ENCODE results near the gene CORO1A. TPM values are rescaled to one million over a fixed set of nuclear protein-coding genes. Genes with fewer than 3 reads are reported as not detected.
A peak's percentile ranks its signal among the peaks of the same experiment; 100 is the strongest.

CORO1A gene
- total and polyA plus RNA-seq, 7 experiments from 2014 or later, result 609 to 1,666 (median 882) TPM

- peaks cover 0 to 2% (median 0%) of the 10 kb centered on the region in 11 donors for H3K9me3 Mint-ChIP-seq
- H3K36me3 Mint-ChIP-seq, result peaks cover 0 to 2% (median 0%) of the 10 kb centered on the region in 5 donors
- ChIA-PET POLR2A (interaction anchor here (0.6 to 2.2 kb wide), 7 partner anchors 14 to 94 kb away, joined by 3 to 23 read pairs (median 3); partner anchors contain the start of genes ALDOA, CORO1A and TBX6), CTCF (interaction anchor here (0.6 to 1.1 kb wide), 5 partner anchors 41 to 267 kb away, joined by 3 to 4 read pairs (median 3); partner anchors contain the start of gene CORO1A)
- H3K27me3 ChIP-seq (ENCODE audit: control insufficient read depth in 2 of 2, insufficient read depth in 2 of 2, low read length in 2 of 2), result no peaks in the 10 kb centered on the region
- H3K27ac Mint-ChIP-seq, result peak overlapping the region; percentile 2 to 79 (median 32)
- intact Hi-C loops (cut with micrococcal nuclease), result loop anchor here in 1 of 2 donors (1.0 kb wide), 1 partner anchor 40 kb away; the partner anchor contains the start of gene CORO1A
- H3K4me1 Mint-ChIP-seq, result peaks cover 21 to 33% (median 24%) of the 10 kb centered on the region in 7 donors
- H3K27ac ChIP-seq (ENCODE audit: low read depth, low read length), result no peak overlapping the region
- no peaks in the 10 kb centered on the region for H3K36me3 ChIP-seq (ENCODE audit: control insufficient read depth in 2 of 3, insufficient read depth in 3 of 3, low read length in 3 of 3)
- H3K4me1 ChIP-seq (ENCODE audit: control insufficient read depth in 2 of 2, insufficient read depth in 2 of 2, low read length in 2 of 2), result peaks cover 0 to 23% of the 10 kb centered on the region in 2 donors
- H3K4me3 Mint-ChIP-seq, result no peak overlapping the region
- H3K9me3 ChIP-seq (ENCODE audit: control insufficient read depth in 2 of 3, low read length in 3 of 3), result no peaks in the 10 kb centered on the region
- DNase-seq (peak in 3 of 9 donors; percentile 17 to 38 (median 30)), ATAC-seq (peak; percentile 74)
- H3K4me3 ChIP-seq (ENCODE audit: low read length), result no peak overlapping the region
- no peaks in the 10 kb centered on the region for H3K27me3 Mint-ChIP-seq
Observed at GRCh38 chr16:30142672-30143346, 40.6 kb upstream of the CORO1A start.

GRCh38 chr16:30143347-30143702 is 40.1 kb upstream of the CORO1A start:
- Mint-ChIP-seq H3K4me1 (peaks cover 21 to 33% (median 24%) of the 10 kb centered on the region in 7 donors), H3K9me3 (peaks cover 0 to 2% (median 0%) of the 10 kb centered on the region in 11 donors), H3K27ac (peak overlapping the region; percentile 2 to 79 (median 32)), H3K36me3 (peaks cover 0 to 2% (median 0%) of the 10 kb centered on the region in 5 donors), H3K27me3 (no peaks in the 10 kb centered on the region), H3K4me3 (peak overlapping the region in 1 of 10 donors; percentile 0)
- Histone ChIP-seq H3K27ac (ENCODE audit: low read depth, low read length) (no peak overlapping the region), H3K27me3 (ENCODE audit: control insufficient read depth in 2 of 2, insufficient read depth in 2 of 2, low read length in 2 of 2) (no peaks in the 10 kb centered on the region), H3K9me3 (ENCODE audit: control insufficient read depth in 2 of 3, low read length in 3 of 3) (no peaks in the 10 kb centered on the region), H3K4me3 (ENCODE audit: low read length) (no peak overlapping the region), H3K4me1 (ENCODE audit: control insufficient read depth in 2 of 2, insufficient read depth in 2 of 2, low read length in 2 of 2) (peaks cover 0 to 23% of the 10 kb centered on the region in 2 donors), H3K36me3 (ENCODE audit: control insufficient read depth in 2 of 3, insufficient read depth in 3 of 3, low read length in 3 of 3) (no peaks in the 10 kb centered on the region)
- intact Hi-C loops (cut with micrococcal nuclease), result loop anchor here in 1 of 2 donors (1.0 kb wide), 1 partner anchor 40 kb away; the partner anchor contains the start of gene CORO1A
- ChIA-PET POLR2A (interaction anchor here (0.6 to 2.2 kb wide), 5 partner anchors 15 to 94 kb away, joined by 3 to 23 read pairs (median 3); partner anchors contain the start of genes CORO1A and TBX6), CTCF (interaction anchor here (0.6 to 1.1 kb wide), 5 partner anchors 40 to 266 kb away, joined by 3 to 4 read pairs (median 3); partner anchors contain the start of gene CORO1A)
- ATAC-seq (no peak), DNase-seq (no peak)

GRCh38 chr16:30144017-30144416 is 39.4 kb upstream of the CORO1A start:
- Mint-ChIP-seq H3K4me3 (no peak overlapping the region), H3K36me3 (peaks cover 0 to 2% (median 0%) of the 10 kb centered on the region in 5 donors), H3K4me1 (peaks cover 20 to 32% (median 21%) of the 10 kb centered on the region in 7 donors), H3K27ac (no peak overlapping the region), H3K27me3 (no peaks in the 10 kb centered on the region), H3K9me3 (peaks cover 0 to 7% (median 2%) of the 10 kb centered on the region in 11 donors)
- Histone ChIP-seq H3K36me3 (ENCODE audit: control insufficient read depth in 2 of 3, insufficient read depth in 3 of 3, low read length in 3 of 3) (no peaks in the 10 kb centered on the region), H3K4me1 (ENCODE audit: control insufficient read depth in 2 of 2, insufficient read depth in 2 of 2, low read length in 2 of 2) (peaks cover 0 to 21% of the 10 kb centered on the region in 2 donors), H3K27ac (ENCODE audit: low read depth, low read length) (no peak overlapping the region), H3K27me3 (ENCODE audit: control insufficient read depth in 2 of 2, insufficient read depth in 2 of 2, low read length in 2 of 2) (no peaks in the 10 kb centered on the region), H3K9me3 (ENCODE audit: control insufficient read depth in 2 of 3, low read length in 3 of 3) (peaks cover 0 to 4% (median 3%) of the 10 kb centered on the region in 3 experiments), H3K4me3 (ENCODE audit: low read length) (no peak overlapping the region)
- intact Hi-C loops (cut with micrococcal nuclease), result no loop called here
- no peak for DNase-seq
- CTCF ChIA-PET, result no interaction called here
- no peak for ATAC-seq
- POLR2A ChIA-PET, result no interaction called here

- no peaks in the 10 kb centered on the region for H3K27me3 Mint-ChIP-seq
- ChIA-PET POLR2A (interaction anchor here (0.8 to 1.4 kb wide), 2 partner anchors 11 to 38 kb away, joined by 3 to 6 read pairs; partner anchors contain the start of gene CORO1A), CTCF (no interaction called here)
- intact Hi-C loops (cut with micrococcal nuclease), result no loop called here
- H3K36me3 Mint-ChIP-seq, result peaks cover 3 to 6% (median 3%) of the 10 kb centered on the region in 5 donors
- Histone ChIP-seq H3K27me3 (ENCODE audit: control insufficient read depth in 2 of 2, insufficient read depth in 2 of 2, low read length in 2 of 2) (peaks cover 0 to 4% of the 10 kb centered on the region in 2 donors), H3K4me1 (ENCODE audit: control insufficient read depth in 2 of 2, insufficient read depth in 2 of 2, low read length in 2 of 2) (peaks cover 0 to 12% of the 10 kb centered on the region in 2 donors), H3K36me3 (ENCODE audit: control insufficient read depth in 2 of 3, insufficient read depth in 3 of 3, low read length in 3 of 3) (no peaks in the 10 kb centered on the region), H3K9me3 (ENCODE audit: control insufficient read depth in 2 of 3, low read length in 3 of 3) (peaks cover 0 to 8% (median 6%) of the 10 kb centered on the region in 3 experiments), H3K4me3 (ENCODE audit: low read length) (no peak overlapping the region), H3K27ac (ENCODE audit: low read depth, low read length) (no peak overlapping the region)
- H3K4me3 Mint-ChIP-seq, result no peak overlapping the region
- H3K27ac Mint-ChIP-seq, result no peak overlapping the region
- H3K4me1 Mint-ChIP-seq, result peaks cover 12 to 23% (median 14%) of the 10 kb centered on the region in 7 donors
- DNase-seq, result no peak
- no peak for ATAC-seq
- H3K9me3 Mint-ChIP-seq, result peaks cover 0 to 15% (median 6%) of the 10 kb centered on the region in 11 donors
Observed at GRCh38 chr16:30144917-30145316, 38.5 kb upstream of the CORO1A start.

- peaks cover 0 to 15% (median 6%) of the 10 kb centered on the region in 11 donors for H3K9me3 Mint-ChIP-seq
- peaks cover 0 to 6% of the 10 kb centered on the region in 2 donors for H3K4me1 ChIP-seq (ENCODE audit: control insufficient read depth in 2 of 2, insufficient read depth in 2 of 2, low read length in 2 of 2)
- ChIA-PET CTCF (no interaction called here), POLR2A (interaction anchor here (0.8 to 1.4 kb wide), 3 partner anchors 11 to 80 kb away, joined by 3 to 6 read pairs (median 4); partner anchors contain the start of genes ALDOA and CORO1A)
- no peak overlapping the region for H3K27ac ChIP-seq (ENCODE audit: low read depth, low read length)
- H3K4me1 Mint-ChIP-seq, result peaks cover 6 to 19% (median 12%) of the 10 kb centered on the region in 7 donors
- no peak overlapping the region for H3K4me3 Mint-ChIP-seq
- no peaks in the 10 kb centered on the region for H3K36me3 ChIP-seq (ENCODE audit: control insufficient read depth in 2 of 3, insufficient read depth in 3 of 3, low read length in 3 of 3)
- DNase-seq (no peak), ATAC-seq (no peak)
- H3K9me3 ChIP-seq (ENCODE audit: control insufficient read depth in 2 of 3, low read length in 3 of 3), result peaks cover 0 to 8% (median 6%) of the 10 kb centered on the region in 3 experiments
- intact Hi-C loops (cut with micrococcal nuclease), result no loop called here
- H3K36me3 Mint-ChIP-seq, result peaks cover 3 to 6% (median 3%) of the 10 kb centered on the region in 5 donors
- H3K27ac Mint-ChIP-seq, result peak overlapping the region in 2 of 9 donors; percentile 28 to 61
- H3K27me3 Mint-ChIP-seq, result no peaks in the 10 kb centered on the region
- no peak overlapping the region for H3K4me3 ChIP-seq (ENCODE audit: low read length)
- H3K27me3 ChIP-seq (ENCODE audit: control insufficient read depth in 2 of 2, insufficient read depth in 2 of 2, low read length in 2 of 2), result peaks cover 0 to 4% of the 10 kb centered on the region in 2 donors
Observed at GRCh38 chr16:30145657-30146056, 37.7 kb upstream of the CORO1A start.

- Mint-ChIP-seq H3K9me3 (peaks cover 0 to 19% (median 6%) of the 10 kb centered on the region in 11 donors), H3K4me3 (no peak overlapping the region), H3K36me3 (peaks cover 3 to 7% (median 3%) of the 10 kb centered on the region in 5 donors), H3K27ac (no peak overlapping the region), H3K4me1 (peaks cover 5 to 12% (median 10%) of the 10 kb centered on the region in 7 donors), H3K27me3 (no peaks in the 10 kb centered on the region)
- no peak overlapping the region for H3K27ac ChIP-seq (ENCODE audit: low read depth, low read length)
- H3K4me3 ChIP-seq (ENCODE audit: low read length), result no peak overlapping the region
- peaks cover 0 to 8% (median 6%) of the 10 kb centered on the region in 3 experiments for H3K9me3 ChIP-seq (ENCODE audit: control insufficient read depth in 2 of 3, low read length in 3 of 3)
- DNase-seq (no peak), ATAC-seq (no peak)
- peaks cover 0 to 4% of the 10 kb centered on the region in 2 donors for H3K27me3 ChIP-seq (ENCODE audit: control insufficient read depth in 2 of 2, insufficient read depth in 2 of 2, low read length in 2 of 2)
- intact Hi-C loops (cut with micrococcal nuclease), result no loop called here
- no peaks in the 10 kb centered on the region for H3K36me3 ChIP-seq (ENCODE audit: control insufficient read depth in 2 of 3, insufficient read depth in 3 of 3, low read length in 3 of 3)
- peaks cover 0 to 3% of the 10 kb centered on the region in 2 donors for H3K4me1 ChIP-seq (ENCODE audit: control insufficient read depth in 2 of 2, insufficient read depth in 2 of 2, low read length in 2 of 2)
- ChIA-PET POLR2A (interaction anchor here (0.6 to 1.1 kb wide), 4 partner anchors 8 to 37 kb away, joined by 3 to 4 read pairs (median 4); partner anchors contain the start of gene CORO1A), CTCF (interaction anchor here (1.0 kb wide), 1 partner anchor 16 kb away, joined by 3 read pairs; no protein-coding TSS in a partner anchor)
Observed at GRCh38 chr16:30147843-30148510, 35.4 kb upstream of the CORO1A start.
